ENCODE data around the gene CAMTA1. TPM values are rescaled to one million over a fixed set of nuclear protein-coding genes. Genes with fewer than 3 reads are reported as not detected.

CAMTA1 gene
- total RNA-seq, 1 experiment from 2014 or later: 102 TPM

GRCh38 chr1:7186382-7187111 is 401.3 kb downstream of the CAMTA1 start:
- in situ Hi-C loops (cut with HindIII; ENCODE audit: low pct_unique_long_range_greater_than_20kb, low sequenced_read_pairs): no loop called here
- DNase-seq (ENCODE audit: low read depth): no peak

- DNase-seq (ENCODE audit: low read depth): no peak
- in situ Hi-C loops (cut with HindIII; ENCODE audit: low pct_unique_long_range_greater_than_20kb, low sequenced_read_pairs): no loop called here
Observed at GRCh38 chr1:7187112-7187493, 401.8 kb downstream of the CAMTA1 start.

DNA sequence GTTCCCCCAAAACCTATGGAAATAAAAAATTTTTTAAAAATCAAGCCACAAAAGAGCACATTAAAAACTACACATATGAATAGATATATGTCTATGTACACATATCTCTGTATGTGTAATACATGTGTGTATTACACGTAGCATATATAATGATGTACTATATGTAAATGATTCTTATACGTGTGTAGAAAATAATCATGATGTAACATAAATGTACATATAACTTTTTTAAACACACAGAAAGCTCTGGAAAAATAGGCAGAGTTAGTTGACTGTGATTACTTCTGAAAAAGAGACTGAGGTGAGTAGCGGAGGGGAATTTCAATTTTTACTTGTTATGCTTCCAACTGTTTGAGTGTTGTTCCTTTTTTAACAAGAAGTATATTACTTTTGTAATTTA is 405.0 kb downstream of the CAMTA1 start:
- in situ Hi-C loops (cut with HindIII; ENCODE audit: low pct_unique_long_range_greater_than_20kb, low sequenced_read_pairs): no loop called here
- DNase-seq (ENCODE audit: low read depth): no peak

DNA sequence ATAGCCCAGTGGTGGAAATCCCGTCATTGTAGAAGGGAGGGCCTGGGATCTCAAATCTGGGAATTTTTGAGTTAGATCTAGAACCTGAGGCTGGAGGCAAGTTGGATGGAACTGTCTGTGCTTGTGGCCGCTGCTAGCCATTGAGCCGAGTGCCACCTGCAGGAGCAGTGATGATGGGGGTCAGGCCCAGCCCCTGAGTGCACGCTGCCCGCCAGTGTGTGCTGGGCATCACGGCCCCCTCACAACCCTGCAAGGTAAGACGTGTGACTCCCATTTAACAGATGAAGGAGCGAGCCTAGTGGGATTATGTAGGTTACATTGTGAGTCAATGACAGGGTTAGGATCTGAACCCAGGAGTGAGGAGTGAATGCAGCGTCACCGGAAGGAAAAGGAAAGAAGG is 407.2 kb downstream of the CAMTA1 start:
- DNase-seq (ENCODE audit: low read depth): no peak
- in situ Hi-C loops (cut with HindIII; ENCODE audit: low pct_unique_long_range_greater_than_20kb, low sequenced_read_pairs): no loop called here

DNA sequence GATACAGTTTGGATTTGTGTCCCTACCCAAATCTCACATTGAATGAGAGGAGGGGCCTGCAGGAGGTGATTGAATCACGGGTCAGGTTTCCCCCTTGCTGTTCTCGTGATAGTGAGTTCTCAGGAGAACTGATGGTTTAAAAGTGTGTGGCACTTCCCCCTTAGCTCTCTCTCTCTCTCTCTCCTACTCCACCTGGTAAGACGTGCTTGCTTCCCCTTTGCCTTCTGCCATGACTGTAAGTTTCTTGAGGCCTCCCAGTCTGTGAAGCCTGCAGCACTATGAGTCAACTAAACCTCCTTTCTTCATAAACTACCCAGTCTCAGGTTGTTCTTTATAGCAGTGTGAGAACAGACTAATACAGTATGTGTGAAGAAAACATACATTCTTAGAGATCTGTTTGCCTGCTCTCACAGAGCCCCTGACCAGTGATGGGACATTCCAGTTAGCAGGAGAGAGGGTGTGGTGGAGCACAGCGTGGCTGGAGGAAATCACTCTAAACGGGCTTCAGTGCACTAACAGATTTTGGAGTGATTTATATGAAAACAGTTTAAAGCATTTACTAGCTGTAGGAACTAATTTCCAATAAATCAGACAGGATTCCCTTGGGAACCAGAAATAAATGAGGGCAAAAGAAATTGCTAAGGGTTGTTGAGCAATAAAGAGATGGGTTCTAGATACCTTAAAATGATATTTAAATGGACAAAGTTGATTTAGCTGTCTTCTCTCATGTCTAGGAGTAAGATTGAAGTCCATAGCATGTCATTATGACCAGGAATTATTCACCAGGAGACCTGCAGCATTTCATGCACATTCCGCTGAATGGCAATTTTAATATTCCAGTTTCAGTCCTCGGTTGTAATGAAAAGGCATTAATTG is 411.0 kb downstream of the CAMTA1 start:
- in situ Hi-C loops (cut with HindIII; ENCODE audit: low pct_unique_long_range_greater_than_20kb, low sequenced_read_pairs): no loop called here
- no peak for DNase-seq (ENCODE audit: low read depth)

DNA sequence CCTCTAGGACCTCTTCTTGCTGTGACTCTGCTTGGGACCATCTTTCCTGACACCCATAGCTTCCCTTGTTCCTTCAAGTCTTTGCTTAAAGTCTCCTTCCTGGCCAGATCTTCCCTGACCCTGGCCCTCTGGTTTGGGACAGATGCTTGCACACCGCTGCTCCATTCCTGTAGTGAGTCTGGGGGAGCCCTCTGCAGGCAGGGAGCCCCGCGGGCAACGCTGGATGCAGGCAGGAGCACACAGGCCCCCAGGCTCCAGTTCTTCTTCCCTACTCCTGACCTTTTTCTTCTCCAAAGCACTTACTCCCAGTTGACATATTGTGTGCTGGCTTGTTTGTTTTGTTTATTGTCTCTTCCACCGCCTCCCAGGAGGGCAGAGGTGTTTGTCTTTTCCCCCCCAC is 413.4 kb downstream of the CAMTA1 start:
- DNase-seq (ENCODE audit: low read depth): no peak
- in situ Hi-C loops (cut with HindIII; ENCODE audit: low pct_unique_long_range_greater_than_20kb, low sequenced_read_pairs): no loop called here

DNA sequence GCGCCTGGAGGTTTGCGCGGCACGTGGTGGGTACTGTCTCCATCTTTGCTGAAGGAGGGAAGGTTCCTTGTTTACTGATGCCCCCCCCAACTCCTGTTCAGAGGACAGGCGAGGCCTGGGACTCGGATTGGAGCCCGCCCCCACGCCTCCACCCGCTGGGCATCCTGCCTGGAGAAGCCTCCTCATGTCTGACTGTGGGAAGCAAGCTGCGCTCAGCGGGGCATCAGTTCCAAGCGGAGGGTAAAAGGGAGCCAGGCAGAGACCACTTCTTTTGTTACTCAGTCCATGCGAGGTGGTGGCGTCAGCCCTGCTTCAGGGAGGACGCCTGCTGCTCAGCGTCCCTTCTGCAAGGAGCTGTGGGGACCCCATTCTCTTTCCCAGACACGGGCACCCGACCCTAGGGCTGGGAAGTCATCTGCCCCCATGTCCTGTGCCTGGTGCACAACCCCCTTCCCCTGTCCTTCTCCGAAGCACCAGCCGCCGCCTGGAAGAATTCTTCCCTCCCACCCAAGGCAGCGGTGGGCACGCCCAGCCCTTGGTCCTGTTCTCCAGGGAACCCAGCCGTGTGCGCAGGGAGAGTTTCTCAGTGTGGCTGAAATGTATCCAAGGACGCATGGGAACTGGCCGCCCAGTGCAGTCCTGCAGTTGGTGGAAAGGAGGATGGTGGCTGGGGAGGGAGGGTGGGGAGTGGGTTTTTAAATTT is 414.0 kb downstream of the CAMTA1 start:
- no peak for DNase-seq (ENCODE audit: low read depth)
- in situ Hi-C loops (cut with HindIII; ENCODE audit: low pct_unique_long_range_greater_than_20kb, low sequenced_read_pairs): no loop called here

GRCh38 chr1:7207875-7208646 is 422.8 kb downstream of the CAMTA1 start:
- in situ Hi-C loops (cut with HindIII; ENCODE audit: low pct_unique_long_range_greater_than_20kb, low sequenced_read_pairs): no loop called here
- DNase-seq (ENCODE audit: low read depth): peak; percentile 14

DNA sequence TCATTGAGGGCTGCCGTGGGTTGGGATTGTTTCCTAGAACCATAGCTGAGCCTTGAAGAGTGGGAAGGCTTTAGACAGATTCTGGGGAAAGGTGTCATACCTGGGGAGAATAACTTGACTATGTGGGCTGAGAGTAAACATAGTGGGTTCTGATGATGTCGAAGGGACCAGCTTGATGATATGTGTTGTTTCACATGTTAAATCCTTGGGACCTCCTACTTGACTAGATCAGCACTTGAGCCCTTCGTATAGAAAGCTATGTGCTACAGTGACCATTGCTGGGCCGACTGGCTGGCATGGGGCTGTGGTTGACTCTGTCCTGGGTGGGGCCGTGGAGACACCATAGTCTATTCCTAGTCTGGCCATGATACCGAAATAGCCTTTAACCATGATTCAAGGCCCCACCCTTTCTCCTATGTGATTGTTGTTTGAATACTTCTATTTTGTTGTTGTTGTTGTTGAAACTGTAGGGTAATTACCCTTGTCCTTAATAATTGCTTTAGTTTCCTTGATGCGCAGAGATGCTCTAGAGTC is 423.5 kb downstream of the CAMTA1 start:
- in situ Hi-C loops (cut with HindIII; ENCODE audit: low pct_unique_long_range_greater_than_20kb, low sequenced_read_pairs): no loop called here
- no peak for DNase-seq (ENCODE audit: low read depth)

DNA sequence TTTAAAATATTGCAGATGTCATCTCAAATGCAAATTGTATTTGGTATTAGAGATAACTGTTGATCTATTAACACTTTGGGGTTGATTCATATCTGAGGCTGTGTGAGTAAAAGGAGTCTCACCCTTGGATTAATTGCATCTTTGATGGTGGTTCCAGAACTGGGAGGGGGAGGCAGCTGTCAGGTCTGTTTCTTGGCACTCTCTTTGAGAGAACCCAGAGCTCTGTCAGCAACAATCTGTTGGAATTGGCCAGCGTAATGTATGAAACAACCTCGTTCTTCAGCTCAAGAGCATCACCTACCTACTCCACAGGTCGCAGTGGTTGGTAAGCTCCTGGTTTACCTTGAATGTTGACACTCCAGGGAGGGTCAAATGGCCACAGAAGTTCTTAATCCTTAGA is 424.1 kb downstream of the CAMTA1 start:
- in situ Hi-C loops (cut with HindIII; ENCODE audit: low pct_unique_long_range_greater_than_20kb, low sequenced_read_pairs): no loop called here
- DNase-seq (ENCODE audit: low read depth): no peak

- in situ Hi-C loops (cut with HindIII; ENCODE audit: low pct_unique_long_range_greater_than_20kb, low sequenced_read_pairs): no loop called here
- DNase-seq (ENCODE audit: low read depth): peak; percentile 37
Observed at GRCh38 chr1:7218210-7218832, 433.1 kb downstream of the CAMTA1 start.

DNA sequence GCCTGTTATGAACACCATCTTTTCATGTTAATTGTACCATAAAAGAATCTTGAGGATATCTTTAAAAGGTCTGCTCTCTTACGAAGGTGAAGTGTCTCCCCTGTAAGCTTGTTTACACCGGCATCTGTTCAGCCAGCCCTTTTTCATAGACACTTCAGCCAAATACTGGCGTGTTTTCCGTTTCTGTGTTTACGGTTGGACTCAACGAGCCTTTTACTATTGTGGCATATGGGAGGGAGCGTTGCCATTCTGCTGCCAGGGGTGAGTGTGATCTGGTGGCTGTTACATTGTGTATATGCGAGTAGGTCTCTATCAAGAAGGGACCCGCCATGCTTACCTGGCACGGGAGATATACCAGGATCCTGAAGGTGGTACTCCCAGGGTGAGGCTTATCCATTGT is 433.8 kb downstream of the CAMTA1 start:
- DNase-seq (ENCODE audit: low read depth): no peak
- in situ Hi-C loops (cut with HindIII; ENCODE audit: low pct_unique_long_range_greater_than_20kb, low sequenced_read_pairs): no loop called here

GRCh38 chr1:7220007-7220406 is 434.8 kb downstream of the CAMTA1 start:
- in situ Hi-C loops (cut with HindIII; ENCODE audit: low pct_unique_long_range_greater_than_20kb, low sequenced_read_pairs): no loop called here
- no peak for DNase-seq (ENCODE audit: low read depth)

DNA sequence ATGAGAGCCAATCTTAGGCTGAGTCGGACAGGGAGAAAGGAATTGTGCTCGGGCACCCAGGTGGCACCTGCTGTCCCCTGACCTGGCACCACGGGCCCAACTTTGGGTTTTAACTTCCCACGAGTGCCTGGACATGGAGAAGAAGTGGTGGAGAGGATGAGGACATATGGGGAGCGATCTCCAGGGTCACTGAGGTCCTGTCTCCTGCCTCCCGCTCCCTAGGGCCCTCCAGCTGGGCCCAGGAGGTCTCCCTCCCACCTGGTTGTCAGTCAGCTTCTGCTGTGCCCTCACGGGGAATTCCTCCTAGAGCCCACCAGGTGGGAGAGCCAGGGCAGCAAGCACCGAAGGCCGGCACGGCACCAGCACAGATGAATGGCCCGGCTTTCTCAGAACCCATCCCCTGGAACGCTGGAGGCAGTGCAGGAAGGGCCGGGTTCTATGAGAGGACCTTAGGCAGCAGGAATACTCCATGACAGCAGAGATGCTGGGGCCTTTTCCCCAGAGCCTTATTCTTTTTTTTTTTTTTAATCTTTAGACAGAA is 435.5 kb downstream of the CAMTA1 start:
- DNase-seq (ENCODE audit: low read depth): no peak
- in situ Hi-C loops (cut with HindIII; ENCODE audit: low pct_unique_long_range_greater_than_20kb, low sequenced_read_pairs): no loop called here

- in situ Hi-C loops (cut with HindIII; ENCODE audit: low pct_unique_long_range_greater_than_20kb, low sequenced_read_pairs): no loop called here
- no peak for DNase-seq (ENCODE audit: low read depth)
Observed at GRCh38 chr1:7221826-7222694, 436.8 kb downstream of the CAMTA1 start.

- DNase-seq (ENCODE audit: low read depth): no peak
- in situ Hi-C loops (cut with HindIII; ENCODE audit: low pct_unique_long_range_greater_than_20kb, low sequenced_read_pairs): no loop called here
Observed at GRCh38 chr1:7222695-7223015, 437.4 kb downstream of the CAMTA1 start.

All from Caki2 (cell line).